ENCODE data around the gene NFILZ. TPM values are rescaled to one million over a fixed set of nuclear protein-coding genes. Genes with fewer than 3 reads are reported as not detected.

The NFILZ gene
- total and polyA plus RNA-seq, 2 donors (not counting 1 experiment from before 2014, with no cell fraction given): not detected

DNA sequence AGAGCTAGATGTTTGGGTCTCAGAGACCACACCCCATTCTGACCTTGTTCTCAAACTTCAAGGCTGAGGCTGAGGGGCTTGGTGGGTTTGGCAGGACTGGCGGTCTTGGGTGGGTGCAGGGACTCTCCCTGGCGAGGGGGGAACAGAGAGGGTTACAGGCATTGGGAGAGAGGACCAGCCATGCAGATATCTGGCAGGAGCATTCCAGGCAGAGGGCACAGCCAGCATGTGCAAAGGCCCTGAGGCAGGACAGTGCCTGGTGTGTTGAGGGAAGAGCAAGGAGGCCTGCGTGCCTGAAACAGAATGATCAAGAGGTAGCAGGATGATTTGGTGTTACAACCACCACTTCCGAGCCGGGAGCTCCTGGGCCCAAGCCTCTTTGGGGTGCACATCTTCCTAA, 27.4 kb downstream of the NFILZ start:
- no peak for TF ChIP-seq EZH2 (IDR thresholded peaks at IDR 0.05; ENCODE audit: low read length, missing control alignments)
- TF ChIP-seq, protein P1, sequence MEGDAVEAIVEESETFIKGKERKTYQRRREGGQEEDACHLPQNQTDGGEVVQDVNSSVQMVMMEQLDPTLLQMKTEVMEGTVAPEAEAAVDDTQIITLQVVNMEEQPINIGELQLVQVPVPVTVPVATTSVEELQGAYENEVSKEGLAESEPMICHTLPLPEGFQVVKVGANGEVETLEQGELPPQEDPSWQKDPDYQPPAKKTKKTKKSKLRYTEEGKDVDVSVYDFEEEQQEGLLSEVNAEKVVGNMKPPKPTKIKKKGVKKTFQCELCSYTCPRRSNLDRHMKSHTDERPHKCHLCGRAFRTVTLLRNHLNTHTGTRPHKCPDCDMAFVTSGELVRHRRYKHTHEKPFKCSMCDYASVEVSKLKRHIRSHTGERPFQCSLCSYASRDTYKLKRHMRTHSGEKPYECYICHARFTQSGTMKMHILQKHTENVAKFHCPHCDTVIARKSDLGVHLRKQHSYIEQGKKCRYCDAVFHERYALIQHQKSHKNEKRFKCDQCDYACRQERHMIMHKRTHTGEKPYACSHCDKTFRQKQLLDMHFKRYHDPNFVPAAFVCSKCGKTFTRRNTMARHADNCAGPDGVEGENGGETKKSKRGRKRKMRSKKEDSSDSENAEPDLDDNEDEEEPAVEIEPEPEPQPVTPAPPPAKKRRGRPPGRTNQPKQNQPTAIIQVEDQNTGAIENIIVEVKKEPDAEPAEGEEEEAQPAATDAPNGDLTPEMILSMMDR (conservative IDR thresholded peaks at IDR 0.05 in 1 of 2, IDR thresholded peaks at IDR 0.05 in 1 of 2; ENCODE audit: low read depth in 1 of 2, low read length in 2 of 2): no peak
- Histone ChIP-seq H3K27ac (ENCODE audit: insufficient read depth, low read length) (no peak overlapping the region), H3K9me3 (ENCODE audit: control insufficient read depth, insufficient read depth, low read depth, low read length) (no peaks in the 10 kb centered on the region), H3K36me3 (ENCODE audit: control insufficient read depth, insufficient read depth, low read length) (no peaks in the 10 kb centered on the region), H3K27me3 (ENCODE audit: control insufficient read depth, insufficient read depth, low read length) (no peaks in the 10 kb centered on the region), H4K20me1 (ENCODE audit: control insufficient read depth, extremely low read depth, insufficient read depth, low read length) (no peaks in the 10 kb centered on the region), H3K4me3 (replicated peaks in 1 of 4; ENCODE audit: control extremely low read depth in 1 of 4, insufficient read depth in 1 of 4, low read depth in 3 of 4, low read length in 4 of 4) (no peak overlapping the region), H3K4me1 (ENCODE audit: control insufficient read depth, extremely low read depth, insufficient read depth, low read length) (no peaks in the 10 kb centered on the region), H2AFZ (ENCODE audit: low read length) (no peak overlapping the region), H3K4me2 (ENCODE audit: extremely low read depth, insufficient read depth, low read length) (no peak overlapping the region), H3K9ac (ENCODE audit: insufficient read depth, low read length) (no peak overlapping the region), H3K79me2 (ENCODE audit: control insufficient read depth, insufficient read depth, low read length) (no peaks in the 10 kb centered on the region)
- DNase-seq (ENCODE audit: low read depth in 2 of 2): no peak

DNA sequence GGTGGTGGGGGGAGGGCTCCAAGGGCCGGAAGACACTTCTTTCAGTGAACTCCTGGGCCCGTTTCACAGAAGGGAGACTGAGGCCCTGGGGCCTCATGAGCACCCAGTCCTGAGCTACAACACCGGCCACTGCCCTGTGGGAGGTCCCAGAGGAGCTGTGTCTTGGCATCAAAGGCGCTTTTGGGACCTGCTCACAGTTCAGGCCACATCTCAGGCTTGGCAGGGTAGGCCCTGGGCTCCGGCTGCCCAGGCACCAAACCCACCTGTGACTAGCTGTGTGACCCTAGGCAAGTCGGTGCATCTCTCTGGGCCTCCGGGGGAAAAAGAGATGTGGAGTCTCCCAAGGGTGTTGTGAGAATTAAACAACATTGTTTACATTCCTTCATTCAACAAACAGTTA, 29.5 kb downstream of the NFILZ start:
- Histone ChIP-seq H3K4me2 (ENCODE audit: extremely low read depth, insufficient read depth, low read length) (no peak overlapping the region), H3K79me2 (ENCODE audit: control insufficient read depth, insufficient read depth, low read length) (no peaks in the 10 kb centered on the region), H3K27ac (ENCODE audit: insufficient read depth, low read length) (no peak overlapping the region), H3K27me3 (ENCODE audit: control insufficient read depth, insufficient read depth, low read length) (no peaks in the 10 kb centered on the region), H2AFZ (ENCODE audit: low read length) (no peak overlapping the region), H3K9ac (ENCODE audit: insufficient read depth, low read length) (no peak overlapping the region), H3K4me1 (ENCODE audit: control insufficient read depth, extremely low read depth, insufficient read depth, low read length) (no peaks in the 10 kb centered on the region), H4K20me1 (ENCODE audit: control insufficient read depth, extremely low read depth, insufficient read depth, low read length) (no peaks in the 10 kb centered on the region), H3K36me3 (ENCODE audit: control insufficient read depth, insufficient read depth, low read length) (no peaks in the 10 kb centered on the region), H3K9me3 (ENCODE audit: control insufficient read depth, insufficient read depth, low read depth, low read length) (no peaks in the 10 kb centered on the region), H3K4me3 (replicated peaks in 1 of 4; ENCODE audit: control extremely low read depth in 1 of 4, insufficient read depth in 1 of 4, low read depth in 3 of 4, low read length in 4 of 4) (no peak overlapping the region)
- TF ChIP-seq, protein P1 (conservative IDR thresholded peaks at IDR 0.05 in 1 of 2, IDR thresholded peaks at IDR 0.05 in 1 of 2; ENCODE audit: low read depth in 1 of 2, low read length in 2 of 2): no peak
- no peak for TF ChIP-seq EZH2 (IDR thresholded peaks at IDR 0.05; ENCODE audit: low read length, missing control alignments)
- DNase-seq (ENCODE audit: low read depth in 2 of 2): no peak

DNA sequence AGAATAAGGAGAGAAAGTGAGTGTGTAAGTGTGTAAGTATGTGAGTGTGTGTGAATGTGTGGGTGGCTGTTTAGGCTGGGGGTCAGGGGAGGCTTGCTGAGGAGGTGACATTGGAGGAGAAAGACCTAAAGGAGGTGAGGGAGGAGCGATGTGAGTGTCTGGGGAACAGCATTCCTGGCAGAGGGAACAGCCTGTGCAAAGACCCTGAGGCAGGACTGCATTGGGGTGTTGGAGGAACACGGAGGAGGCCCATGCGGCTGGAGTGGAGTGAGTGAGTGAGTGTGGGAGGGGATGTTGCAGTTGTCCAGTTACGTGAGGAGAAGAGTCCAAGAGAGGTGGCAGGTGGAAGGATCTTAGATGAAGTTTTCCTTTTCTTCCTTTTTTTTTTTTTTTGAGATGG, 31.8 kb downstream of the NFILZ start:
- H3K27ac ChIP-seq (ENCODE audit: insufficient read depth, low read length): no peak overlapping the region
- no peaks in the 10 kb centered on the region for H3K36me3 ChIP-seq (ENCODE audit: control insufficient read depth, insufficient read depth, low read length)
- no peaks in the 10 kb centered on the region for H3K4me1 ChIP-seq (ENCODE audit: control insufficient read depth, extremely low read depth, insufficient read depth, low read length)
- no peak overlapping the region for H3K4me2 ChIP-seq (ENCODE audit: extremely low read depth, insufficient read depth, low read length)
- no peak for DNase-seq (ENCODE audit: low read depth in 2 of 2)
- no peak overlapping the region for H3K4me3 ChIP-seq (replicated peaks in 1 of 4; ENCODE audit: control extremely low read depth in 1 of 4, insufficient read depth in 1 of 4, low read depth in 3 of 4, low read length in 4 of 4)
- no peaks in the 10 kb centered on the region for H4K20me1 ChIP-seq (ENCODE audit: control insufficient read depth, extremely low read depth, insufficient read depth, low read length)
- no peaks in the 10 kb centered on the region for H3K9me3 ChIP-seq (ENCODE audit: control insufficient read depth, insufficient read depth, low read depth, low read length)
- H2AFZ ChIP-seq (ENCODE audit: low read length): no peak overlapping the region
- no peaks in the 10 kb centered on the region for H3K27me3 ChIP-seq (ENCODE audit: control insufficient read depth, insufficient read depth, low read length)
- no peak for TF ChIP-seq EZH2 (IDR thresholded peaks at IDR 0.05; ENCODE audit: low read length, missing control alignments)
- TF ChIP-seq, protein P1 (conservative IDR thresholded peaks at IDR 0.05 in 1 of 2, IDR thresholded peaks at IDR 0.05 in 1 of 2; ENCODE audit: low read depth in 1 of 2, low read length in 2 of 2): no peak
- no peaks in the 10 kb centered on the region for H3K79me2 ChIP-seq (ENCODE audit: control insufficient read depth, insufficient read depth, low read length)
- no peak overlapping the region for H3K9ac ChIP-seq (ENCODE audit: insufficient read depth, low read length)
